Cardiac muscle cell (in vitro differentiated cells and primary cell): ENCODE results near the gene LY9. TPM values are rescaled to one million over a fixed set of nuclear protein-coding genes. Genes with fewer than 3 reads are reported as not detected.

Source experiments
- DNase-seq, 2 donors: peaks; one replicate each; pipeline versions ENCODE4 v3.0.0 to v3.0.0-alpha.2; 2010 to 2017; ENCODE audit warnings: low read depth in 1 of 2, low spot score in 1 of 2
- H3K27ac ChIP-seq: fragments of 200-600 bp; sonication (generic); 2 replicates; pipeline ENCODE4 v1.5.1; 2016
- H3K27me3 ChIP-seq: fragments of 200-600 bp; sonication (generic); 2 replicates; pipeline ENCODE4 v1.6.0; 2016; ENCODE audit warnings: control low read depth
- H3K36me3 ChIP-seq: fragments of 200-600 bp; sonication (generic); 2 replicates; pipeline ENCODE4 v1.5.1; 2016; ENCODE audit warnings: control low read depth
- H3K4me1 ChIP-seq: fragments of 200-600 bp; sonication (generic); 2 replicates; pipeline ENCODE4 v1.8.1; 2017; ENCODE audit warnings: low read depth, mild to moderate bottlenecking, mixed run types
- H3K4me3 ChIP-seq: fragments of 200-600 bp; sonication (generic); 2 replicates; pipeline ENCODE4 v1.5.1; 2016; ENCODE audit warnings: mild to moderate bottlenecking
- H3K9me3 ChIP-seq: fragments of 200-600 bp; sonication (generic); 2 replicates; pipeline ENCODE4 v1.5.1; 2017; ENCODE audit warnings: low read depth, mild to moderate bottlenecking, control low read depth
- CTCF ChIP-seq: IDR thresholded peaks from 2 replicates; pipeline ENCODE4 v1.5.1; 2012; ENCODE audit warnings: low read depth, mild to moderate bottlenecking, low read length
- polyA plus RNA-seq: library from polyadenylated mRNA; unstranded; fragments of >200 nt; fragmentation: Nextera tagmentation; extraction: Ambion mirVana; gene quantifications from 2 replicates; pipeline ENCODE4 v1.2.1, GENCODE V29; 2016
- total RNA-seq: library from RNA; depleted of rRNA; stranded (reverse); fragments of >200 nt; gene quantifications from 2 replicates; pipeline ENCODE4 v1.2.3, GENCODE V29; 2016

Gene LY9
- total and polyA plus RNA-seq, 2 experiments from 2014 or later: not detected

- Histone ChIP-seq H3K36me3 (no peaks in the 10 kb centered on the region), H3K27ac (no peak overlapping the region), H3K9me3 (no peaks in the 10 kb centered on the region), H3K4me3 (no peak overlapping the region), H3K27me3 (peaks cover 15% of the 10 kb centered on the region), H3K4me1 (no peaks in the 10 kb centered on the region)
- no peak for TF ChIP-seq CTCF
- DNase-seq: peak in 1 of 2 donors; percentile 45
These were observed 41.7 kb downstream of the LY9 start for GRCh38 chr1:160837558-160838205.

- Histone ChIP-seq H3K9me3 (no peaks in the 10 kb centered on the region), H3K36me3 (no peaks in the 10 kb centered on the region), H3K4me1 (no peaks in the 10 kb centered on the region), H3K4me3 (no peak overlapping the region), H3K27me3 (peaks cover 15% of the 10 kb centered on the region), H3K27ac (no peak overlapping the region)
- DNase-seq: no peak
- TF ChIP-seq CTCF: no peak
These were observed 42.9 kb downstream of the LY9 start for GRCh38 chr1:160838888-160839287.

GRCh38 chr1:160839746-160840145 lies 43.8 kb downstream of the LY9 start:
- Histone ChIP-seq H3K27ac (no peak overlapping the region), H3K27me3 (peaks cover 15% of the 10 kb centered on the region), H3K4me1 (peaks cover 2% of the 10 kb centered on the region), H3K4me3 (no peak overlapping the region), H3K36me3 (no peaks in the 10 kb centered on the region), H3K9me3 (no peaks in the 10 kb centered on the region)
- TF ChIP-seq CTCF: no peak
- no peak for DNase-seq

GRCh38 chr1:160841079-160841478 lies 45.1 kb downstream of the LY9 start:
- Histone ChIP-seq H3K27ac (no peak overlapping the region), H3K4me1 (peaks cover 2% of the 10 kb centered on the region), H3K36me3 (no peaks in the 10 kb centered on the region), H3K4me3 (no peak overlapping the region), H3K9me3 (no peaks in the 10 kb centered on the region), H3K27me3 (peaks cover 15% of the 10 kb centered on the region)
- TF ChIP-seq CTCF: no peak
- DNase-seq: no peak

- Histone ChIP-seq H3K27me3 (peaks cover 2% of the 10 kb centered on the region), H3K36me3 (no peaks in the 10 kb centered on the region), H3K9me3 (no peaks in the 10 kb centered on the region), H3K27ac (no peak overlapping the region), H3K4me1 (peaks cover 2% of the 10 kb centered on the region), H3K4me3 (no peak overlapping the region)
- DNase-seq: no peak
- no peak for TF ChIP-seq CTCF
These were observed 48.7 kb downstream of the LY9 start for GRCh38 chr1:160844447-160845232.
